Measurements from ENCODE around the gene BANK1.
A peak's percentile ranks its signal among the peaks of the same experiment; 100 is the strongest.

BANK1 gene

DNA sequence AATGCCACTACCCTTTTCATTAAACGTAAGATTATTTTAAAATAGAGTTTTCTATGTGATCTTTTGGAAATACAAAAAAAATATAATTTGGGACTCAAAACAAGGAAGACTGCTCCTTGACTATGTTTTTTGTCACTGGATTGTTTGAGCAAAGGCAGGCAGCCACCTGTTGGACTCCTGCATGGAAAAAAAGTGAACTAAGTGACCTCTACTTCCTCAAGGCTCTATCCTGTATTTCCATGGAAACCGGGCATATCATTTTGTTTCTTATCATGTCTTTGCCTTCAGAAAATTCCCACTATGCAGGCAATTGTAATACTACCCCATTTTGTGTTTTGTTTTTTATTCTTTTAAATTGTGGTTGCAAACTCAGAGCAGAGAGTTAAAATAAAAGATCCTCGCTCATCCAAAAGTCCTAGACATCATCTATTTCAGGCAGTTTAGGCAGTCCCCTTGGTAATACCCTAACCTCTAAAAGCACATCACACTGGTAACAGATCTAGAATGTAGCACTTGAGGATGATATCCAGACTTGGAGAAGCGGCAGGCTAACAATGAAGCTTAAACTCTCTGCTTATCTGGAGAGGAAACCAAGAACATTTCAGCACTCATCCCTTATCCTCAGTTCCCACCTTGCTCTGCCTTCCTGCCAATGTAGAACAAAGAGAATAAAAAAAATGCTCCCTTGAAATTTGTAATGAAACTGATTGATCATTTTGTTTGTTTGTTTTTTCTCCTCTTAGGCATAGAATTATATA is 165.7 kb downstream of the BANK1 start:
- DNase-seq (ENCODE audit: low read depth, low spot score): no peak

DNA sequence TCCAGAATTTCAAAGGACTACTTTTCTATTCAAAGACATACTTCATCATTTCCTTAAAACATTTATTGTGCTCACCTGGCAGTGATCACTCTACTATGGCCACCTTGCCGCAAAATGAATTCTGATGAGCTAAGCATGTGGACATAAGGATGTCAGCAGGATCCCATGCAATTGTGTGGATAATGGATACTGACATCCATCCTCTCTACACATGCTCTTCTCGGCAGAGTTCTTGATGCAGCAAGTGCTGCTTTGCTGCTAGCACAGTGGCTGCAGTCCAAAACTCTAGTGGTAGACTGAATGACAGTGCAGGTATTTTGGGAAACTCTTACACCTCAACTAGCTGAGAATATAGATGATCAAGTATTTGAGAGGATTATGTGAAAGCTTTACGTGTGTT is 168.0 kb downstream of the BANK1 start:
- DNase-seq (ENCODE audit: low read depth, low spot score): no peak

DNA sequence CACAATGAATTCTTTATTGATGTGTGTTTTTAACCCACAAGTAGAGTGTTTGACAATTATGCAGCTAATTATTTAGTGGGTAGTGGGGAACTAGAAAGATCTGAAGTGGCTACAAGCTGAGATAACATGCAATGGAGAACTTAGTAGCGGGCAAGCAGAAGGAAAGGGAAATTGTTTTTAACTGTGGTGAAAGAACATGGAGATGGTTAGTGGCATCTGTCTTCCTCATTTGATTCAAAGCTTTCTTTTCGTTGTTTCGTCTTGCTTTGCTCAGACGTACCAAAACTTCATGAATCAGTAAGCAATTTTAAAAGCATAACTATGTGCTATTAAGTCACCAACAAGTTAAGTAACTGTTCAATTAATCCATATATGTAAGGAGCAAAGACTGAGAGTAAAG is 169.9 kb downstream of the BANK1 start:
- no peak for DNase-seq (ENCODE audit: low read depth, low spot score)

DNA sequence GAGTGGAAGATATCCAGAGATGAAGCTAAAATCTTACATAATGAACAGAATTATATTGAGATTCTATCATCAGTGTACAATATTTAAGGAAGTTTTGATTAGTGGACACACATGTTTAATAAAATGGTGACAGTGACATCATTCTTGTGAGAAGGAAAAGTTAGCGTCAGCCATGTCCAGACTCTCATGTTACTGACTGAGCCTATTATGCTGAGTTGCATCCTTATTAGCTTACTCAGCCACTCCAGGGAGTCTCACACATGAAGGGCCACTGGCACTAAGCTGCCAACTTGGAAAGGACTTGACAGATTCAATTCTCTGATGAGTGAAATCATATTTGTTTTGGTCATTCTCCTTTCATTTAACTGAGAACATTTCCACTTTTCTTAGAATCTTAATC is 170.6 kb downstream of the BANK1 start:
- peak; percentile 85 for DNase-seq (ENCODE audit: low read depth, low spot score)

DNA sequence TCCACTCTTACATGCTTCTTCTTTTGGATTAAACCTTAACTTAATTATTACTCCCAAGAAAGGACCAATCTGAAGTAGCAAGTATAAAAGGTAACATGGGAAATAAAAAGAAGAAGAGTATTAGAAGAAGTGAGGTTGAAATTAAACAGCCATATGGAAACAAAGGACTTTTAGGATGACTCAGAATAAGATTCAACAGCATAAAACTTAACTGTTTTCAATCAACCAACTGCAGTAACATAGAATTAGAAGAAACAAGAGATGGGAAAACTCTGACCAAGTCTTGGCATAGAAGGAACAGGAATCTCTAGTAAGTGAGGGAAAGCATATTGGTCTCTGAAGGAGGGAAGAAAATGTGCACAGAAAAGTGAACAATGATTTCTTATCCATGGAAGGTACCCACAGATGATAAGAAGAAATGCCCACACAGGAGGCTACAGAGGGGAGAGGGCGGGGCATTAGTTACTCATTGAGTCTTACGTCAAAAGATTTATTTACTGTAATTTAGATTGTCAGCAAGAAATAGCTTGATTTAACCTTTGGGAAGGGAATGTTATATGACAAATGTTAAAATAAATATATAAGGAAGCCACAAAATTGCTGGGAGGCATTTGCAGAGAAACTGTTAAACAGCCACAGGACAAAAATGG is 177.3 kb downstream of the BANK1 start:
- DNase-seq (ENCODE audit: low read depth, low spot score): no peak

DNA sequence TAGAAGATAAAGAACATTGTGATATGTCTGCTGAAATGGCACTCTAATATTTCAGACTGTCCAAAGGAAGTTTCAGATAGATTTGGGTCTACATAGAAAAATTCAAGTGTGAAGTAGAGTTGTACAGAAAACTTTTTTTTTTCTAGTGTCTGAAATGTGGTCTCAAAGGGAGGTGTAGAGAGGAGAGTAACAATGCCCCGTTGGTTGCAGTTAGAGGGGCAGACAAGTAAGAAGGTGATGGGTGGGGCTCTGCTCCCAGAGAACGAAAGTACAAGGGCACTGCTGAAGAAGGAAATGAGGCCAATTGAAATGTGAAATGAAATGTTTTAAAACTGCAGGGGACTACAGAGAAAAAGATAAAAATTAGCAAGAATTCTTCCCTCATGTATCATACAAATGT is 177.8 kb downstream of the BANK1 start:
- DNase-seq (ENCODE audit: low read depth, low spot score): no peak

DNA sequence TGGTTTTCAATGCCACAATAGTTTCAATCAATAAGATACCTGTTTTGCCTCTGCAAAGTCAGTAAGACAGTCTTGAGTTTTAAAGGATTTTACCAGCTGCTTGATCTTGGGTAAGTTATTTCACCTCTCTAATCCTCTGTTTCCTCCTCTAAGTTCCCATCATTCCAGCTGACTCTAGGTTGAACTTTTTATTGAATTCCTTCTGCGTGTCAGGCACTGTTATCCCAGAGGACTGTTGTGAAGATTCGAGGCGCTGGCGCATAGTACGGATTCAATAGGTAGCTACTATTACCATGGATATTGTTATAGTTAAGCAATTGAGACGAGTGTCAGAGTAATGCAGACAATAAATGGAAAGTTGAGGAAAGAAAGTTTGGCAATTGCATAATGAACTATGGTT is 179.4 kb downstream of the BANK1 start:
- no peak for DNase-seq (ENCODE audit: low read depth, low spot score)

DNA sequence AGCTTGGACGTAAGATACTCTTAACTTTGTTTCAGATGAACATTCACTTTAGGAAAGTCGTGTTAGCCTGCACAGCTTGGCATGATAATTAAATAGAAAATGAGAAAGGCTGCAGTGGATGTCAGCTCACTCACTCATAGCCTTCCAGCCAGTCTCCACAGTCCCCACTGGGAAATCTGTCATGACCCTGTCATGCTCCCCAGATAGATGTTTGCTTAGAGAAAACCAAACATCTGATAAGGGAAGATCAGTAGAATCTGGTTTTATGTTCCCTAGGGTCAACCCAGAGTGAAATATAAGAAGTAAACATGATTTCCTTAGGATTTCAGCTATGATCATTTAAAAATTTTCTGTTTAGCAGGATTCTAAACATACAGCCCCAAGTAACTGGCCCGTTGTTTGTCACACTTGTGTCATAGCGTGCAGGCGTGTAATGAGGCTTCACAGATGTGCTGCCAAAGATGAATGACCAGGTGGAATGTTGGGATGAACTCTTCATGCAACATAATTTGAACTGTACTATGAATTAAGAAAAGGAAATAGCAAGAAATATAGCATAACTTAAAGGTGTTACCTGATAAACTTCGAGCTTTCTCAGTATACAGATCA is 180.1 kb downstream of the BANK1 start:
- DNase-seq (ENCODE audit: low read depth, low spot score): no peak

DNA sequence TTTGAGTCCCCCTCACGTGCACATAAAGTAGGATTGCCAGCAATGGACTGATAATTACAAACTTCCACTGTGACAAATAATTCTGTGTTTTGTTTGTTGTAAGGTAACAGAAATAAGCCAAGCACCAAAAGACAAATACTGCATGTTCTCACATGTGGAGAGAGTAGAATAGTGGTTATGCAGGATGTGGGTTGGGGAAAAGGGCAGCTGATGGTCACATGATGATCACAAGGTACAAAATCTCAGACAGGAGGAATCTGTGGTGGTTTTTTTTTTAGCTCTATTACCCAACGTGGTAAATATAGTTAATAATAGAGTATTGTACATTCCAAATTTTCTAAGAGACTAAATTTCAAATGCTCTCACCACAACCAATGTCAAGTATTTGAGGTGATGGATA is 182.3 kb downstream of the BANK1 start:
- no peak for DNase-seq (ENCODE audit: low read depth, low spot score)

DNA sequence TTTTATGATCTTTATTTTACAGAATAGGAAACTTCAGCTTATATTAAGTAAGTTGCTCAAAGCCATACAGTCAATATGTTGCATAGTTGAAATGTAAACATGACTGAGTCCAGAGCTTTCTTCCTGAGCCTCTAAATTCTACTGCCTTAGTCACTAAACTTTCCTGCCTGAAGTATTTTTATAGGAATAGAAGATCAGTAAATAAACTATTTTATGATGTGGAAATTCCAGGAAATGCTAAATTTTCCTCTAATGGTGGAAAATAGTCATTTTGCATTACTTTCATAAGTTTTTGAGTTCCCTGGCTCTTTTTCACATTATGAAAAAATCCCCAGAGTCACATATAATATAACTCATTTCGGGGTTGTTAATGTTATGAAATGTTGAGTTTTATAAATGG is 182.8 kb downstream of the BANK1 start:
- no peak for DNase-seq (ENCODE audit: low read depth, low spot score)

DNA sequence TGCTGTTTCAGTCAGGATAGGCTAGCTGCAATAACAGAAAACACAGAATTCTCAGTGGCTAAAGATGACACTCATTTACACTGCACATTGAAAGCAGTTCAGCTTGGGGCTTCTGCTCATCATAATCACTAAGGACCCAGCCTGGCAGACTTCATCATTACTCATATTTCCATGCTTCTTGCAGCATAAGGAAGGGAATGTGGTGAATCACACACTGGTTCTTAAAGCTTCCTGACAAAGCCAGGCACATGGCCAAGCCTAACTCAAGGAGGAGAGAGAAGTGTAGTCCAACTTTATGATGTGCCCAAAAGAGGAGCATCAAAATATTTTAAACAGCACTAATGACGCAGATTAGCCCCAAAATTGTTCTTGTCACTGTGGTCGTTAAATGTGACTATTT is 186.5 kb downstream of the BANK1 start:
- peak; percentile 92 for DNase-seq (ENCODE audit: low read depth, low spot score)

DNA sequence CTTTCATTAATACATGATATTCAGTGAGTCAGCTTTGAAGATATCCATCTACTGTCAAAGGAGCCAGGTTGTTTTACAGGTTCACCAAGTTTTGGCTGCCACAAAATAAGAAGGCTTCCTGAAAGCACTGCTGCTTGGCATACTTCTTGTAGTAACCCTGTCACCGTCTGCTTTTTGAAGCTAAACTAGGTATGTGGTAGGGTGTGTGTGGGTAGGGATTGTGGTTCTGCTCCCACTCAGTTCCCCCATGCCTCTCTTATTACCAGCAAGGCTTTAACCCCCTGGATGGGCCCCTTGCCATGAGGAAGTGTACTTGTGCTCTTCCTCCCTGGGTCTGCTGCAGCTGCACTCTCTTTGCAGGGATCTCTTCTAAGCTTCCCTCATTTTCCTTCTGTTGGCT is 191.2 kb downstream of the BANK1 start:
- DNase-seq (ENCODE audit: low read depth, low spot score): peak; percentile 20

DNA sequence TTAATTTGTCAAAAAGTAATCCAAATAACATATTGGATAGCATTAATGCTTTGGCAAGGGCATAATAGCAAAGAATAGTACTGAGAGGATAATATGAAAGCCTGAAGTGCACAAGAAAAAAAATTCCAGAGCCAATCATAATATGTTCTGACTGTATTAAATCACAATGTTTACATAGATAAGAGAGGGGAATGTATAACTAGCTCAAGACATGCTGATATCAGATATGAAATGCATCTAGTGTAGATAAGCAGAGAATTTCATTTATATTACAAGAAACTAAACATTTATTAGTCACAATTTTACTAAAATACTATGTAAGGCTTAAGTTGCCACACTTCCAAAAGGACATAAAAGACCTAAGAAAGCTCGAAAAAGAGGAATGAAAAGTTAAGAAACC is 193.3 kb downstream of the BANK1 start:
- DNase-seq (ENCODE audit: low read depth, low spot score): no peak

DNA sequence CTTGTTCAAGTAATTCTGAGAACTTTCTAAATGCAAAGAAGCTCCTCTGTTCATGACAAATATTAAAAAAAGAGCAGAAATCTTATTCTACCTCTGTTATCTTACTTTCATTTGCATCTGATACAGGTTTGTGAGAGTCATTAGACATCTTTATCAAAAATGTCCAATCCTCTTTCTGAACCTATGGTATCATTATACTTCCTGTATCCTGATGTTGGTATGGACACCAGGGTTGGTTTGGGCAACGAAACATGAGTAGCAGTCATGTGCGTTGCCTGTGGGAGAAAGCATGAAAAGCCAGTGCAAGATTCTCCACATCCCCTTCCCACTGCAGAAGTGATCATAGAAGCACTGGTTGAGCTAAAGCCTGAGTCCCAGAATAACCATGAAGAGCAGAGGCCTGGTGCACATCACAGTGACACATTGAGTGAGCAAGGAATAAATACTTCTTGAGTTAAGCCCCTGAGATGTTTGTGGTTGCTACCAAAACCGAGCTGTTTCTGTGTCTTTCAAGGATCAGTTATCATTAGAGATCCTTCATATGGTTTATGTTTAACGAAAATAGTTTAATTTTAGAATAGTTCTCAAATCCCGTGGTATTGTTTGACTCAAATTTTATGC is 197.2 kb downstream of the BANK1 start:
- DNase-seq (ENCODE audit: low read depth, low spot score): no peak

DNA sequence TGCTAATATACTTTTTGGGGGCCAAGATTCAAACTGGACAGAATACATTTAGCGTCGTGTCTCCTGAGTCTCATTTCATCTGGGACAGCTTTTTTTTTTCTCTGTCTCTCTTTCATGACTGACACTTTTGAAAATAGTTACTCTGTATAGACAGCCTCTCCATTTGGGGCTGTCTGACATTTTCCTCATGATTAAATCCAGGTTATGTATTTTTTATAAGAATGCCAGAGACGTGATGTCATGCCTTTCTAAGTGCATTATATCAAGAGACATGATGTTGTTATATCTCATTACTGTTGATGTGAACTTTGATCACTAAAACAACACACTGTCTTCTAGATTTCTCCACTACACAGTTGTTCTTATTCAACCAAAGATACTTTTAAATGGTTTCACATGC is 199.0 kb downstream of the BANK1 start:
- peak; percentile 19 for DNase-seq (ENCODE audit: low read depth, low spot score)

DNA sequence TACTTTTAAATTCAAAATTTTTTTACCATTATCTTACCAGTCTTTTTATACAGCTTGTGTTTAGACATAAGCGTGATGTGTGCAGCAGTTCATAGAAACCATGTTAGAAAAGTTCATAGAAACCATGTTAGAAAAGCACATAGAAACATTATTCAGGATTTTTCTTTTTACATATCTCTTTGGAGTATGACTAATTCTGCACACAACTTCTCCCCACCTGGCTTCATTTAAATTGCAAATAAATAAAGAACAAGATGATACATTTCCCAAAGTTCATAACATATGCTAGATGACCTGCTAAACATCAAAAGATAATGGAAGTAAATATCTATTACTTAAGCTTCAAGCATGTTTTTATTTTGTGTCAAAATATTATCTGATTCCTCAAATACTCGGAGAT is 201.9 kb downstream of the BANK1 start:
- DNase-seq (ENCODE audit: low read depth, low spot score): no peak

DNA sequence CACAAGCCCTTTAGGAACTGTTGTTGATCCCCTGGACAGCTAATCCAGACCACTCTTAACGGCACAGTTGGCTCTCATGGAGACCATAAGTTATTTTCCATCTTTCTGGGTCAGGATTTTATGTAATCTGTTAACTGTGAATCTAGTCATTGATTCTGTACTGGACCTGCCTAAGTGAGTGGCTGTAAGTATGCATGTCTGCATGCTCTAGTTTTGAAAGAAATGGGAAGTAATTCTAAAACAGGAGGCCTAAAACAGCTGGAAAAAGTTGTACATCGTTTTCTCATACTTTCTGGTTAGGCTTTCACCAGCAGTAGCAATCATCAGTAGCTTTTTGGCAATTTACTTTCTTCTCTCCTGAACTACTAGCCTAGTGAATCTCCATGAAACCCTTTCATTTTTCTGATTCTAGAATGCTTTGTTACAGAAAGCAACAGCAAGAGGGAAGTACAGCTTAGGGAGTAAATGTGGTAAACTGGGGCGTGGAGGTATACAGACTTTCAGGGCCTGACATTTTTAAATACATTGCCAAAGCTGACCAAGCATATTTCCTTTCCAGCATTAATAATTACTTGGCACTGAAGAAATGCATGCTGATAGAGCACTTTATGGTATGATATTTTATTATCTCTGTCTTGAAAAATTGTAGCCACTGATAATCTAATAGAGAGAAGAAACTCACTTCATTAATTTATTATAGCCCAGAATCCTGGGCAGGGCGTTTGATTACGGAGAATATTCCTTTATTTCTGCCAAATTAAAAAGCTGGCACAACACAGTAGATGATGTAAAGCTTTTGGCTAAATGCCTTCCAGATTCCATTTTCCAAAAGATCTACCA is 202.7 kb downstream of the BANK1 start:
- DNase-seq (ENCODE audit: low read depth, low spot score): no peak

DNA sequence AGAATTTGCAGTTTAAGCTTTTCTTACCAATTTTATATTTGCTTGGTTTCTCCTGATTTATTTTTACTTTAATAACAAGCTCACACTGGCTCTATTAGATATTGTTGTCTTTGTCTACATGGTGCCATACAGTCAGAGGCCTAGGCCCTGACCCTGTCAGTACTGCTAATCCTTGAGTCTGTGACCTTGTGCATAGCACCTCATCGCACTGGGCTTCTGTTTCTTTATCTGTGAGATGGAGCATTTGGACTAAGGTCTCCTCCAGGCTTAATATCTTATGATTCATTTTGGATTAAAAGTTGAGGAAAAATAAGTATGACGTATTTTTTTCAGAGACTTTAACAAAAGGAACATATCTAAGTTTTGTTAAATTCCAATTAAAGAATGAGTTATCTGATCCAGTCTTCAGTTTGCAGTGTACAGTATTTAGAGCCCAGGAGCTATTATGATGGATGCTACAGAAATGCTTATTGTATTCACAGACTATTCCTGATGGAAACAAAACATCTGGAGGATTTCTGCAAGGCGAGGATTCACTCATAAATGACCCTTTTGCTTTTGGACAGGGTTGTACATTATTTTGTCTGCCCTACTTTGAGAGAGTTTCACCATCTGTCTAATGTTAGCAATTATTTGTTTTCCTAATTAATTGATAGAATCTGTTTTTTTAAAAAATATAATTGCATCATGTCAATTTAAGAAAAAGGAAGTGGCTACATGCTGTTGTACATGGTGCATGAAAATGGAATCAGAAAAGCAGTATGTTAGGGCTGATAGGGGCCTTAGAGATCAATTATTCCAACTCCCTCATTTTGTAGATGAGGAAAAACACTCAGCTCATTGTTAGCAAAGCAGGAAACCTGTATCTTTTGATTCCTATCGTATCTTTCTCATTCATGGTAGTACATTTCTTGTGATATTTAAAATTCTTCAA is 203.6 kb downstream of the BANK1 start:
- DNase-seq (ENCODE audit: low read depth, low spot score): no peak

DNA sequence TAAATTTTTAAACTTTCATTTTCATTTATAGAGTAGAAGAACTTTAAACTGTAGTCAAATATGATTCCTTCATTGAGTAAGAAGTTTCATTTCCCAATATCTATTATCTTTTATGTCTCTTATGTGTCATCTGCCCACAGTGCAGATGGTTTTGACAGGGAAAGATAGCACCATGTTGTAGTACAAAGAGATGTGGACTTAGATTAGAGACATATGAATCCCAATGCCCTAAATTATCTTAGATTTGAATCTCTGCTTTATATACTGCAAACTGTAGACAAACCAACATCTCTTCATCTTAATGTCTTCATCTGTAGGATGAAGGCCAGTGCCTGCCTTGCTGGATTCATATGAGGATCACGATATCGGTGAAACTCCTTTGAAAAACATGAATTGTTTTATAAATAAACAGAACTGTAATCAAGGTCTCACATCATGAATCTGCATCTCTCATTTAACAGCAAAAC is 217.5 kb downstream of the BANK1 start:
- no peak for DNase-seq (ENCODE audit: low read depth, low spot score)

DNA sequence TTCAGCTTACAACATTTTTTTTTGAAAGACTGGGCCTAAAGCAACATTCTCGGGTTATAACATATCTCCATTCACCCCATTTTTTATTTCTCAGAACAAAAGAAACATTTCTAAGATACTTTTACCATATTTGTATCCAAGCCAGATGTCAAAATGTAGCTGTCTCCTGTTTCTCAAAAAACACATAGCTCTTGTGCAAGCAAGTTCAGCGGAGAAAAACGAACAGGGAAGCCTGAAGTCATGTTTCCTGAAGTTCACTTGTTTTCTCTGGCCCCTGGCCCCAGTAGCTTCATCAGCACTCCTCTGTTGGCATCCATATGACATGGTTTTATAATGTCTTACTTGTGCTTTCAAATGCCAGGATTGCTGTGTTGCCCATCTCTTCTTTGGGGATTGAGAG is 218.2 kb downstream of the BANK1 start:
- no peak for DNase-seq (ENCODE audit: low read depth, low spot score)

DNA sequence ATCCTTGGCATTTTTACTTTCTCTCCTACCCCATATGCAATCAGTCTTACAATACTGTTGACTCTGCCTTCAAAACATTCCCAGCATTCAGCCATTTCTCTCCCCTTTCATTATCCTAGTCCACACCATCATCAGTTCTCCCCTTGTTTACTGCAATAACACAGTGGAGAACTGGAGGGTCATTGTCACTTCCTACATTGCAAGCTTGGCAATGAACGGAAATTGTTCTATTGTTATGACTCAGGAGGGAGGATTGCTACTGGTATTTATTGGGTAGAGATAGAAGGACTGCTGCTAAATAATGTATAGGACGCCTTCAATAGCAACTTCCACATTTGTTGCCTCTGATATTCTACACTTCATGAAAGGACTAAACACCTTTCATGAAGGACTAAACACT is 231.8 kb downstream of the BANK1 start:
- no peak for DNase-seq (ENCODE audit: low read depth, low spot score)
